H1 (cell line): ENCODE results near the gene KCNK2.

Experiments used
- BACH1 ChIP-seq: IDR thresholded peaks from 2 replicates; pipeline ENCODE4 v1.6.1; 2012; ENCODE audit warnings: low read length, improper control_type of control experiment
- BRCA1 ChIP-seq: IDR thresholded peaks from 2 replicates; pipeline ENCODE4 v1.6.1; 2012; ENCODE audit warnings: low read depth, low read length, improper control_type of control experiment
- HDAC2 ChIP-seq, 2 experiments: fragments of 300-600 bp in 1 of 2; sonication (generic) in 1 of 2; IDR thresholded peaks; 2 replicates each; pipeline ENCODE4 v1.6.1; 2011 to 2012; ENCODE audit warnings: low read depth in 2 of 2, low read length in 2 of 2, mild to moderate bottlenecking in 2 of 2, moderate library complexity in 2 of 2, borderline replicate concordance in 1 of 2, inconsistent platforms in 1 of 2
- RAD21 ChIP-seq, 2 experiments: IDR thresholded peaks in 1 of 2; conservative IDR thresholded peaks in 1 of 2; 2 replicates each; pipeline ENCODE4 v1.6.1; 2011; ENCODE audit warnings: low read depth in 2 of 2, low read length in 2 of 2, improper control_type of control experiment in 1 of 2, inconsistent platforms in 1 of 2, mild to moderate bottlenecking in 1 of 2, moderate library complexity in 1 of 2
- TAF7 ChIP-seq: optimal IDR thresholded peaks from 2 replicates; pipeline ENCODE3; 2011; ENCODE audit warnings: low read depth, mild to moderate bottlenecking, inconsistent platforms, low read length, moderate library complexity, borderline replicate concordance
- TF ChIP-seq, protein P1 (sequence below), 3 experiments: IDR thresholded peaks; 1 replicate in 2 of 3; 2 replicates in 1 of 3; pipeline versions ENCODE4 v1.5.1 to v1.6.1; 2011; ENCODE audit warnings: low read length in 3 of 3, mild to moderate bottlenecking in 3 of 3, inconsistent platforms in 2 of 3, low read depth in 1 of 3, moderate library complexity in 1 of 3; ENCODE audit not compliant: insufficient read depth in 1 of 3; ENCODE audit errors: control extremely low read depth in 1 of 3

DNA sequence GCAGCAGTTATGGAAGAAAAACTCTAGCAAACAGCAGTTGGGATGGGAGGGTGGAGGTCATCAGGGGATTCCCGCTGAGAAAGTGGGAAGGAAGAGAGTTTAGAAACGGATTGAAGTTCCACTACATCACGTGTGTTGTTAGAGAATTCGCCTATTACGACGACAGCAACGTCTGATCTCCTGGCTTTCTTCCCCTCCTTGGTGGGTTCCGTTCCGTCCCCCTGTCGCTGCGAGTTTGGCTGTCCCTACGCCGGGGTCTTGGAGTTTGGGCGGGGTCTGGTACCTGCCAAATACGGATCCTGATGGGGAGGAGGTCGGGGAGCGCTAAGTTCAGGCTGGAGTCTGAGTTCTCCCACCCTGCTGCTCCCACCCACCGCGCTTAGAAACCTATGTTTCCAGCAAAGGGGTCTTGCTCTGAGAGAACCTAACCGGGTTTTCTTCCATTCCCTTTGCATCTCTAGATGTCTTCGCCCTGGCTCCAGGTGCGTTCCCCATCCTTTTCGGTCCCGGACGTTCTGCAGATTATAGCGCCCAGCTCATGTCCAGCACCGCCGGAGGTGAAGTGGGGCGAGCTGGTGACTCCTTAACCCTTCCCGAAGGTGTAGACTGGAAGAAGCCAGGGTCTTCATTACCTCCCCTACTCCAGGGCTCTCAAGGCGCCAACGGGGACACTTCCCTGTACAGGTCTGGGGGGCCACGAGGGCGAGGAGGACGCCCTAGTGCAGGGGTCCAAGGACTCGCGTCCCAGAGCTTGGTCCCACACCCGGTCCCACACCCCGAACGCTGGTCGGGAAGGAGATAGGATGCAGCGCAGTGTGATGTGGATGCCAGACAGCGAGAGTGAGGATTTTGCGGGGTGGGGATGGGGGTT, 641 bp upstream of the KCNK2 start:
- TF ChIP-seq TAF7 (no peak), BACH1 (no peak), RAD21 (IDR thresholded peaks at IDR 0.05 in 1 of 2, conservative IDR thresholded peaks at IDR 0.05 in 1 of 2; ENCODE audit: low read depth in 2 of 2, low read length in 2 of 2) (no peak), HDAC2 (IDR thresholded peaks at IDR 0.05; ENCODE audit: borderline replicate concordance in 1 of 2, low read depth in 2 of 2, low read length in 2 of 2) (no peak), BRCA1 (no peak)
- TF ChIP-seq, protein P1, sequence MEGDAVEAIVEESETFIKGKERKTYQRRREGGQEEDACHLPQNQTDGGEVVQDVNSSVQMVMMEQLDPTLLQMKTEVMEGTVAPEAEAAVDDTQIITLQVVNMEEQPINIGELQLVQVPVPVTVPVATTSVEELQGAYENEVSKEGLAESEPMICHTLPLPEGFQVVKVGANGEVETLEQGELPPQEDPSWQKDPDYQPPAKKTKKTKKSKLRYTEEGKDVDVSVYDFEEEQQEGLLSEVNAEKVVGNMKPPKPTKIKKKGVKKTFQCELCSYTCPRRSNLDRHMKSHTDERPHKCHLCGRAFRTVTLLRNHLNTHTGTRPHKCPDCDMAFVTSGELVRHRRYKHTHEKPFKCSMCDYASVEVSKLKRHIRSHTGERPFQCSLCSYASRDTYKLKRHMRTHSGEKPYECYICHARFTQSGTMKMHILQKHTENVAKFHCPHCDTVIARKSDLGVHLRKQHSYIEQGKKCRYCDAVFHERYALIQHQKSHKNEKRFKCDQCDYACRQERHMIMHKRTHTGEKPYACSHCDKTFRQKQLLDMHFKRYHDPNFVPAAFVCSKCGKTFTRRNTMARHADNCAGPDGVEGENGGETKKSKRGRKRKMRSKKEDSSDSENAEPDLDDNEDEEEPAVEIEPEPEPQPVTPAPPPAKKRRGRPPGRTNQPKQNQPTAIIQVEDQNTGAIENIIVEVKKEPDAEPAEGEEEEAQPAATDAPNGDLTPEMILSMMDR (IDR thresholded peaks at IDR 0.05; ENCODE audit: control extremely low read depth in 1 of 3, insufficient read depth in 1 of 3, low read depth in 1 of 3, low read length in 3 of 3), result no peak
